HG03045 (cell line): ENCODE data around the gene ADARB1.

Source experiments
- ATAC-seq: cut with Tn5 transposase; IDR thresholded peaks from one replicate; pipeline ENCODE4 v1.9.1; 2021; ENCODE audit warnings: mild to moderate bottlenecking, moderate library complexity; ENCODE audit not compliant: unreplicated experiment

Gene ADARB1

GRCh38 chr21:45259206-45259840, 184.9 kb downstream of the ADARB1 start:
- ATAC-seq, result no peak

DNA sequence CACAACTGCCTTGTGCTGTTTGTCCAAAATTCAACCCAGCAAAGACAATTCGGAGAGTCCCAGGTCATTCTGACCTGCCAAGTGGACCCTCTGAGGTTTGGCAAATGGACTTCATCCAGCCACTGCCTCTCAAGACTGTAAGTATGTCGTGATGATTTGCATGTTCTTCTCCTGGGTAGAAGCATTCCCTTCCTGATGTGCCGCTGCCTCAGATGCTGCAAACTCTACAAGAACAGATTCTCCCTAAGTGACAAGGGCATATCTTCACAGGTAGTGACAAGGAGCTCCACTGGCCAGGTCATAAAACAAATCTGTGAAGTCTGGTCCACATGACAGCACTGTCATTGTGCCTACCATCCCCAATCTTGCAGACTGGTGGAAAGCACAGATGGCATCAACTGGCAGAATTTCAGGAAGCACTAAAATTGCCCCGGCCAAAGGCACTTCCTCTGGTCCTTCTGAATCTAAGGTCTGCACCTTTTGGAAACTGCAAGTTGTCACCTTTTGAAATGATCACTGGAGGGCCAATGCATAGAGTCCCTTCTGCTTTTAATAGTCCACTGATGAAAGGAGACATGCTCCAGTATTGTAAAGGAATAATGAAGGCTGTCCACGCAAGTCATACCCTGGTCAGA, 185.9 kb downstream of the ADARB1 start:
- ATAC-seq, result no peak

DNA sequence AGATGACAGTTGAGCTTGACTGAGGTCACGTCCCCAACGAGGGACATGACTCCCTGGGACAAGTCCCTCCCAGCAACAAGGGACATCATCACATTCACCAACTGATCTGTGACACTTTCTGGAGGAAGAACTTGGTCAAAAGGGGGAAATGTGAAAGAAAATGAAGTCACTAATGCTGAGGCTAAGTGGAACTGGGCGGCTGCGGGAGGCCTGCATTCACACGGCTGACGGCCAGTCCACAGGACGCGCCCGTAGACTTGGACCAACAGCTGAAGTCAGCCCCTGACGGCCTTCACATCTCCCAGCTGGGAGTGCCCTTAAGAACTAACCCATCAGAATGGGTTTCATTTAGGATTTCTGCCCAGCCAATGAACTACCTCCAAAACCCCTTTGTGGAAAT, 186.7 kb downstream of the ADARB1 start:
- ATAC-seq, result no peak

- ATAC-seq, result no peak
Observed at GRCh38 chr21:45262041-45262581, 187.7 kb downstream of the ADARB1 start.

GRCh38 chr21:45262616-45263015, 188.2 kb downstream of the ADARB1 start:
- ATAC-seq, result no peak

- ATAC-seq, result no peak
Observed at GRCh38 chr21:45263534-45263933, 189.2 kb downstream of the ADARB1 start.

DNA sequence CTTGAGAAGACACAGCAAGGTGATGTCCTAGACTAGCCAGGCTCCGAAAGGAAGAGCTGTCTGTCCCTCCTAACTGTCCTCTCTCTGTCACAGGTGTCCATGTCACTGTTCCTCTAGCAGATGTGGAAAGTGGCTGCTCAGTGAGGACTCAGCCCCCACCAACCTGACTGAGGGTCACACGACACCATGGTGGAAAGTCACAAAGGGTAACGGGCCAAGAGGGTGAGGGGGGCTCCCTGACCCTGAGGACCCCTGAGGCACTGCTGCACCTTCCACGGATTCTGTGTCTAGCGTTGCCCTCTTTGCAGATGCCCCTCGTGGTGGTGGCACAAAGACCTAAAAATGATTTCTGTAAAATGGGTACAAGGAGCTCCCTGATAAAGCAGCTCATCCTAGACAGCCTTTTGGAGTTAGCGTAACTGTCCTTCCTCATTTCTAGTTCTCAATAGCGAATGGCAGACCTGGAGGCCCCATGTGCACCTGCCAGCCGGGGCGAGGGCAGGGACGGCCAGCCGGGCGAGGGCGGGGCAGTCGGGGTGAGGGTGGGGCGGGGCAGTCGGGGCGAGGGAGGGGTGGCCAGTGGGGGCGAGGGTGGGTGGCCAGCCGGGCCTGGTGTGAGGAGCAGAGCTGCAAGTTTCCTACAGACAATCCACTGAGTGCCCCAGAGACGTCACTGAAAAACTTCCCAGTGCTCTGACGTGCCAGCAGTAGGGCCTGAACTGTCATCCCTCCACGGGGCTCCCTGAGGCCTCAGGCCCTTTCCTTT, 189.9 kb downstream of the ADARB1 start:
- ATAC-seq, result no peak

DNA sequence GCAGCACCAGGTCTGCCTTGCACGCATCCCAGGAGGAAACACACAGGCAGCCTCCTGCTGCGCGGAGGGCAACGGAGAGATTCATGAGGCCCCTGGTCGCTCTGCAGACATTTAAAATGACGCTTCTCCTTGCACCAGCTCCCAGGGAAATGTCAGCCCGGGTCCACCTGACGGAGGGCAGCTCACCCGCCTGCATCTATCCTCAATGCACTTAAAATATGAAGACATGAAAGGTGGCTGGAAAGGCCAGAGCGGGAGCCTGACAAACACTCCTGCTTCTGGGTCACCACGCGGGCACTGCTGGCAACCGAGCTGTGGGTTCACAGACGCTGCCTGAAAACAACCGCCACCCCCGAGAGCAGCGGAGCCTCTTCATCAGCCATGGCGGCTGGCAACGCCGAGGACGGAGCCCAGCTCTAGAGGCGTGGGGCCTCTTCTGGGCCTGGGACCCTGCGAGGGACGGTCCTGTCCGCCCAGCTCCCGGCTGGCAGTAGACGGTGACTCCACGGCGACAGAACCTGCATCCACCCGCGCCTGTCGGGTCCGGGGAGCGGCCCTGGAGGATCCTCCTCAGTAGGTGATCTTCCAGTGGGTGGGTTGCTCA, 190.6 kb downstream of the ADARB1 start:
- ATAC-seq, result no peak

GRCh38 chr21:45265721-45266517, 191.5 kb downstream of the ADARB1 start:
- ATAC-seq, result no peak

- no peak for ATAC-seq
Observed at GRCh38 chr21:45266518-45267389, 192.4 kb downstream of the ADARB1 start.

DNA sequence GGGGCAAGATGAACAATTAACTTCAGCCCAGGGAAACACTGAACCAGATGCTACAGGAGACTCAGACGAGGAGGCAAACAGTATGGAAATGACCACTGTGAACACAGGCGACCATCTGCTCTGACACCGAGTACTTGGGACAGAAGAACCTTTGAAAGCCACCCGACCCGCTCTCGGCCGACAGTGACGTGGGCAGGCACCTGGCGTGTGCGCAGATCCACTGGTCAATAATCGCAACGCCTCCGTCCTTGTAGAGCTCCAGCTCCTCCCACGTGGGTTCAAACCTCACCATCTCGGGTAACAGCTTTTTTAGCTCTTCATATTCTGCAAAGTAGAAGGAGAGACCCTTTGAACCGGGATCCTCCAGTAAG, 193.0 kb downstream of the ADARB1 start:
- ATAC-seq, result no peak

- no peak for ATAC-seq
Observed at GRCh38 chr21:45269861-45270260, 195.5 kb downstream of the ADARB1 start.

DNA sequence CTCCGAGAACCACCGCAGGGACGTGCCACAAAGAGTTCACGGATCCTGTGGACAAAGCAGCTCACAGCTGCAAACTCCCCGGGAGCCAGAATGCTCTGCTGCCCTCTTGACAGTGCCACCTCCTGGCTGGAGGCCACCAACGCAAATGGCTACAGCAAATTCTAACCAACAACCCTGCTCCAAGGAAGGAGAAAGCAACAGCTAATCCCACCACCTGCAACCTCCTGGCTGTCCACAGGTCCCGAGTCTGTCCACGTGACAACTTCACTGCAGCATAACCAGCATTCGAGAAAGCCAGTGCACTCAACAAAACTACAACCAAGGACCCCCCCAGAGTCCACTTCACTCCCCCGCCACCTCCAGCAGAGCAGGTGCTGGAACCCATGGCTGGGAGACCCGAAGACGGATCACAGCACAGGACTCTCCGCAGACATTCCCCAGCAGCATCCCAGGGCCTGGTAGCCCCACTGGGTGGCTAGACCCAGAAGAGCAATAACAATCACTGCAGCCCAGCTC, 196.0 kb downstream of the ADARB1 start:
- ATAC-seq, result no peak
